ENCODE measurements around the gene NLGN1. TPM values are rescaled to one million over a fixed set of nuclear protein-coding genes. Genes with fewer than 3 reads are reported as not detected.

Gene NLGN1
- total RNA-seq, 1 experiment from 2014 or later = not detected

- DNase-seq (ENCODE audit: low read depth, low spot score) (no peak), ATAC-seq (no peak)
- Histone ChIP-seq H3K27ac (ENCODE audit: low read depth, low read length) (no peak overlapping the region), H3K27me3 (ENCODE audit: insufficient read depth, low read length) (no peaks in the 10 kb centered on the region), H3K4me2 (ENCODE audit: low read length) (no peak overlapping the region), H2AFZ (ENCODE audit: low read depth, low read length, poor library complexity, severe bottlenecking) (no peak overlapping the region), H3K79me2 (ENCODE audit: insufficient read depth, low read length) (no peaks in the 10 kb centered on the region), H3K9me2 (ENCODE audit: insufficient read depth) (no peaks in the 10 kb centered on the region), H3K4me3 (replicated peaks in 1 of 2; ENCODE audit: low read depth in 1 of 2, low read length in 2 of 2) (no peak overlapping the region), H3K9me3 (ENCODE audit: control insufficient read depth in 1 of 2, insufficient read depth in 1 of 2, low read depth in 1 of 2, low read length in 2 of 2) (no peaks in the 10 kb centered on the region), H3K4me1 (ENCODE audit: control insufficient read depth in 1 of 2, insufficient read depth in 2 of 2, low read length in 2 of 2) (no peaks in the 10 kb centered on the region), H3K36me3 (ENCODE audit: control insufficient read depth in 1 of 2, insufficient read depth in 2 of 2, low read length in 2 of 2) (no peaks in the 10 kb centered on the region), H4K20me1 (ENCODE audit: insufficient read depth) (no peaks in the 10 kb centered on the region), H3K9ac (ENCODE audit: low read length) (no peak overlapping the region)
- ChIA-PET RAD21 (ENCODE audit: low non-redundant PET in 1 of 2, low total read pairs in 2 of 2, uncharacterized antibody in 2 of 2, unreplicated experiment in 2 of 2) (no interaction called here), CTCF (no interaction called here), POLR2A (no interaction called here)
- no peak for TF ChIP-seq ATF3 (IDR thresholded peaks at IDR 0.05)
- TF ChIP-seq ELF1 (IDR thresholded peaks at IDR 0.05; ENCODE audit: borderline replicate concordance, low read depth) = no peak
- no peak for TF ChIP-seq ZFX (IDR thresholded peaks at IDR 0.05)
- no peak for TF ChIP-seq CEBPB (IDR thresholded peaks at IDR 0.05; ENCODE audit: low read depth)
- no peak for TF ChIP-seq YY1 (IDR thresholded peaks at IDR 0.05; ENCODE audit: extremely low read depth, insufficient replicate concordance, low read depth, low read length)
- TF ChIP-seq SIN3A (IDR thresholded peaks at IDR 0.05; ENCODE audit: low read depth) = no peak
- no peak for TF ChIP-seq POLR2A (IDR thresholded peaks at IDR 0.05; ENCODE audit: borderline replicate concordance, extremely low read depth, insufficient read depth, insufficient read length)
- TF ChIP-seq SP1 (IDR thresholded peaks at IDR 0.05; ENCODE audit: low read depth) = no peak
- no peak for TF ChIP-seq MAX (IDR thresholded peaks at IDR 0.05)
- no peak for TF ChIP-seq REST (IDR thresholded peaks at IDR 0.05; ENCODE audit: low read depth)
- TF ChIP-seq CBX3 (IDR thresholded peaks at IDR 0.05; ENCODE audit: low read depth) = no peak
- no peak for TF ChIP-seq POLR2AphosphoS5 (IDR thresholded peaks at IDR 0.05; ENCODE audit: low read depth, low read length)
- no TSS peak for BruUV-seq (replicated peaks)
- intact Hi-C loops (cut with micrococcal nuclease) = no loop called here
These were observed 898.0 kb downstream of the NLGN1 start for GRCh38 chr3:174295306-174296092.
